IMR-90 (cell line): ENCODE measurements around the gene SREK1.

ENCODE experiments used
- CHD1 ChIP-seq: IDR thresholded peaks from 2 replicates; pipeline ENCODE4 v1.6.1; 2012; ENCODE audit warnings: low read depth, low read length, improper control_type of control experiment
- CTCF ChIP-seq: conservative IDR thresholded peaks from 2 replicates; pipeline ENCODE4 v1.5.1; 2012; ENCODE audit warnings: mild to moderate bottlenecking, low read depth, low read length, improper control_type of control experiment
- MAZ ChIP-seq: IDR thresholded peaks from 2 replicates; pipeline ENCODE4 v1.6.1; 2012; ENCODE audit warnings: low read depth, mild to moderate bottlenecking, low read length, improper control_type of control experiment, moderate library complexity, borderline replicate concordance
- MXI1 ChIP-seq: IDR thresholded peaks from 2 replicates; pipeline ENCODE4 v1.6.1; 2012; ENCODE audit warnings: low read depth, mild to moderate bottlenecking, low read length, moderate library complexity, borderline replicate concordance
- NFE2L2 ChIP-seq: fragments of 150-350 bp; IDR thresholded peaks from 2 replicates; pipeline ENCODE4 v1.6.1; 2016; ENCODE audit warnings: low read depth, mild to moderate bottlenecking, low read length
- POLR2A ChIP-seq: IDR thresholded peaks from 2 replicates; pipeline ENCODE4 v1.6.1; 2012; ENCODE audit warnings: mild to moderate bottlenecking, low read depth, low read length
- RFX5 ChIP-seq: IDR thresholded peaks from 2 replicates; pipeline ENCODE4 v1.8.0; 2012; ENCODE audit warnings: low read depth, mild to moderate bottlenecking, low read length, moderate library complexity
- SMC3 ChIP-seq: fragments of 150-350 bp; IDR thresholded peaks from 2 replicates; pipeline ENCODE4 v1.6.1; 2016; ENCODE audit warnings: low read depth, mild to moderate bottlenecking, antibody characterized with exemption, low read length, moderate library complexity
- USF2 ChIP-seq: fragments of 150-350 bp; IDR thresholded peaks from 2 replicates; pipeline ENCODE4 v1.6.1; 2017; ENCODE audit warnings: mild to moderate bottlenecking, antibody characterized with exemption, low read length, low read depth

GRCh38 chr5:66230551-66230950, 86.5 kb downstream of the SREK1 start:
- no peak for TF ChIP-seq CTCF
- TF ChIP-seq RFX5 = no peak
- no peak for TF ChIP-seq MXI1
- no peak for TF ChIP-seq CHD1
- TF ChIP-seq MAZ = no peak
- no peak for TF ChIP-seq SMC3
- no peak for TF ChIP-seq POLR2A
- TF ChIP-seq NFE2L2 = no peak
- no peak for TF ChIP-seq USF2
